Measurements from ENCODE around the gene CDKN1C.

Gene CDKN1C

GRCh38 chr11:2841411-2842190, 44.0 kb downstream of the CDKN1C start:
- no peak for DNase-seq

- DNase-seq: no peak
These were observed 46.1 kb downstream of the CDKN1C start for GRCh38 chr11:2839395-2839943.

- DNase-seq: no peak
These were observed 46.8 kb downstream of the CDKN1C start for GRCh38 chr11:2838676-2839294.

- no peak for DNase-seq
These were observed 47.5 kb downstream of the CDKN1C start for GRCh38 chr11:2838091-2838490.

GRCh38 chr11:2837651-2838050, 47.9 kb downstream of the CDKN1C start:
- DNase-seq: no peak

GRCh38 chr11:2837096-2837601, 48.4 kb downstream of the CDKN1C start:
- DNase-seq: no peak

GRCh38 chr11:2836315-2837095, 49.1 kb downstream of the CDKN1C start:
- no peak for DNase-seq

GRCh38 chr11:2835751-2836150, 49.8 kb downstream of the CDKN1C start:
- no peak for DNase-seq

GRCh38 chr11:2835296-2835695, 50.3 kb downstream of the CDKN1C start:
- DNase-seq: no peak

GRCh38 chr11:2834503-2835273, 50.9 kb downstream of the CDKN1C start:
- no peak for DNase-seq

GRCh38 chr11:2833716-2834502, 51.7 kb downstream of the CDKN1C start:
- DNase-seq: no peak
